SK-N-SH (cell line): ENCODE results near the gene RASGEF1C. TPM values are rescaled to one million over a fixed set of nuclear protein-coding genes. Genes with fewer than 3 reads are reported as not detected.

Experiments
- CTCF ChIA-PET: fragments of 300-600, 350-600 bp; formaldehyde crosslinking; extraction: SDS; loops from one replicate; lab custom pipeline; 2021; lab: Yijun Ruan, JAX
- POLR2A ChIA-PET: fragments of 350-600 bp; sonication (Branson Sonifier 250); formaldehyde crosslinking; extraction: SDS; loops from one replicate; lab custom pipeline; 2020; ENCODE audit warnings: antibody characterized with exemption, inconsistent platforms; lab: Yijun Ruan, JAX
- DNase-seq: peaks from one replicate; pipeline ENCODE4 v3.0.0; 2012
- H2AFZ ChIP-seq: fragments of 200-600 bp; sonication (generic); 2 replicates; pipeline ENCODE4 v1.8.1; 2016; ENCODE audit warnings: antibody characterized with exemption, mild to moderate bottlenecking, low read depth
- H3F3A ChIP-seq: fragments of 200-600 bp; sonication (generic); replicated peaks from 2 replicates; pipeline ENCODE3; 2016; ENCODE audit warnings: antibody characterized with exemption, mild to moderate bottlenecking; ENCODE audit not compliant: insufficient read depth
- H3K27ac ChIP-seq, 2 experiments: fragments of 200-500 bp in 1 of 2; fragments of 200-600 bp in 1 of 2; sonication (Bioruptor generic) in 1 of 2; sonication (generic), shearing (Covaris generic) in 1 of 2; 2 replicates each; pipeline versions ENCODE4 v1.5.1 to v1.6.1; 2014 to 2016; ENCODE audit warnings: low read depth in 2 of 2, inconsistent platforms in 1 of 2, low read length in 1 of 2, mild to moderate bottlenecking in 1 of 2, mixed read lengths in 1 of 2
- H3K27me3 ChIP-seq: fragments of 200-600 bp; sonication (generic), shearing (Covaris generic); 2 replicates; pipeline ENCODE4 v1.6.1; 2016; ENCODE audit warnings: mixed run types; ENCODE audit not compliant: insufficient read depth
- H3K36me3 ChIP-seq, 2 experiments: fragments of 200-500 bp in 1 of 2; fragments of 200-600 bp in 1 of 2; sonication (Bioruptor generic) in 1 of 2; sonication (generic) in 1 of 2; replicated peaks in 1 of 2; 2 replicates each; pipeline versions ENCODE3 to v1.5.1; 2014 to 2016; ENCODE audit warnings: low read length in 1 of 2, mild to moderate bottlenecking in 1 of 2; ENCODE audit not compliant: insufficient read depth in 2 of 2, control insufficient read depth in 1 of 2
- H3K4me1 ChIP-seq, 2 experiments: fragments of 200-500 bp in 1 of 2; fragments of 200-600 bp in 1 of 2; sonication (Bioruptor generic) in 1 of 2; sonication (generic), shearing (Covaris generic) in 1 of 2; 2 replicates each; pipeline versions ENCODE4 v1.5.1 to v1.6.1; 2014 to 2016; ENCODE audit warnings: low read depth in 1 of 2, low read length in 1 of 2, mixed run types in 1 of 2; ENCODE audit not compliant: insufficient read depth in 2 of 2, control insufficient read depth in 1 of 2
- H3K4me2 ChIP-seq: fragments of 200-600 bp; sonication (generic), shearing (Covaris generic); 2 replicates; pipeline ENCODE4 v1.6.1; 2017; ENCODE audit warnings: mixed run types
- H3K4me3 ChIP-seq, 2 experiments: fragments of 200-500 bp in 1 of 2; fragments of 200-600 bp in 1 of 2; sonication (Bioruptor generic) in 1 of 2; sonication (generic), shearing (Covaris generic) in 1 of 2; 2 replicates each; pipeline versions ENCODE4 v1.5.1 to v1.8.1; 2014 to 2016; ENCODE audit warnings: low read depth in 2 of 2, inconsistent platforms in 1 of 2, low read length in 1 of 2, mild to moderate bottlenecking in 1 of 2, mixed read lengths in 1 of 2, moderate library complexity in 1 of 2
- H3K79me2 ChIP-seq: fragments of 200-600 bp; sonication (generic); 2 replicates; pipeline ENCODE4 v1.8.1; 2017; ENCODE audit warnings: mild to moderate bottlenecking; ENCODE audit not compliant: insufficient read depth
- H3K9ac ChIP-seq: fragments of 200-600 bp; sonication (generic); 2 replicates; pipeline ENCODE4 v1.6.1; 2017; ENCODE audit warnings: mixed run types
- H3K9me2 ChIP-seq: fragments of 200-600 bp; sonication (generic); 2 replicates; pipeline ENCODE4 v1.6.1; 2017; ENCODE audit warnings: mixed run types
- H3K9me3 ChIP-seq: fragments of 200-600 bp; sonication (generic); 2 replicates; pipeline ENCODE4 v1.6.1; 2017; ENCODE audit warnings: mixed run types, mild to moderate bottlenecking, moderate library complexity
- H4K20me1 ChIP-seq: fragments of 200-600 bp; sonication (generic); 2 replicates; pipeline ENCODE4 v1.6.1; 2017; ENCODE audit warnings: mild to moderate bottlenecking, mixed run types; ENCODE audit not compliant: insufficient read depth
- ELF1 ChIP-seq: IDR thresholded peaks from 2 replicates; pipeline ENCODE4 v1.4.0; 2012
- EZH2phosphoT487 ChIP-seq: fragments of 200-600 bp; sonication (generic); IDR thresholded peaks from 2 replicates; pipeline ENCODE4 v1.6.1; 2017; ENCODE audit warnings: low read depth, mixed run types, mild to moderate bottlenecking, antibody characterized with exemption, moderate library complexity, borderline replicate concordance
- GABPA ChIP-seq: IDR thresholded peaks from 2 replicates; pipeline ENCODE4 v1.4.0; 2012; ENCODE audit warnings: low read depth, mild to moderate bottlenecking
- JUND ChIP-seq: IDR thresholded peaks from 2 replicates; pipeline ENCODE4 v1.4.0; 2012
- MEF2A ChIP-seq: IDR thresholded peaks from 2 replicates; pipeline ENCODE4 v1.4.0; 2012; ENCODE audit warnings: low read depth, borderline replicate concordance
- MXI1 ChIP-seq: IDR thresholded peaks from 2 replicates; pipeline ENCODE4 v1.6.1; 2012; ENCODE audit warnings: mild to moderate bottlenecking, low read depth, low read length, improper control_type of control experiment
- NFIC ChIP-seq: IDR thresholded peaks from 2 replicates; pipeline ENCODE4 v1.4.0; 2012; ENCODE audit warnings: borderline replicate concordance
- RAD21 ChIP-seq: IDR thresholded peaks from 2 replicates; pipeline ENCODE4 v1.6.1; 2012; ENCODE audit warnings: mild to moderate bottlenecking, low read length
- SIN3A ChIP-seq: IDR thresholded peaks from 2 replicates; pipeline ENCODE4 v1.6.1; 2012; ENCODE audit warnings: low read depth, mild to moderate bottlenecking, low read length, moderate library complexity, borderline replicate concordance
- TEAD4 ChIP-seq: IDR thresholded peaks from 2 replicates; pipeline ENCODE4 v1.4.0; 2012; ENCODE audit warnings: mild to moderate bottlenecking, borderline replicate concordance; ENCODE audit not compliant: insufficient read depth
- WGBS: methylation state at CpG from one replicate; pipeline ENCODE4 v1.1.6; 2017; ENCODE audit warnings: low lambda C conversion rate; 5-methylcytosine and 5-hydroxymethylcytosine counted together
- polyA plus RNA-seq, 3 experiments: library from polyadenylated mRNA; depleted of rRNA; stranded (reverse); fragments of >200 nt; gene quantifications; 2 replicates each; pipeline ENCODE4 v1.2.3, GENCODE V29; 2012
- TF ChIP-seq, protein P1 (sequence below): IDR thresholded peaks from 2 replicates; pipeline ENCODE4 v1.6.1; 2012; ENCODE audit warnings: mild to moderate bottlenecking, low read depth, low read length, moderate library complexity

RASGEF1C gene
- polyA plus RNA-seq, 1 of the 3 experiments (the other 2 are of a cell fraction), result not detected

DNA sequence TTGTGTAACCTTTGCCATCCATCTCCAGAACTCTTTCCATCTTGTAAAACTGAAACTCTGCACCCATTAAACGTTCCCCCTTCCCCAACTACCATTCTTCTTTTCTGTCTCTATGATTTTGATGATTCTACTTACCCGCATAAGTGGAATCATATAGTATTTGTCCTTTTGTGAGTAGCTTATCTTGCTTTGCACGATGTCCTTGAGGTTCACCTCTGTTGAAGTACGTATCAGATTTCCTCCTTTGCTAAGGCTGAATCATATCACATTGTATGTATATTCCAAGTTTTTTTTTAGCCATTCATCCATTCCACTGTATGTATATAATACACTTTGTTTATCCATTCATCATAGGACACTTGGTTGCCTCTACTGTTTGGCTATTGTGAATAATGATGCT lies 134.5 kb downstream of the RASGEF1C start (continued):
- TF ChIP-seq, protein P1, sequence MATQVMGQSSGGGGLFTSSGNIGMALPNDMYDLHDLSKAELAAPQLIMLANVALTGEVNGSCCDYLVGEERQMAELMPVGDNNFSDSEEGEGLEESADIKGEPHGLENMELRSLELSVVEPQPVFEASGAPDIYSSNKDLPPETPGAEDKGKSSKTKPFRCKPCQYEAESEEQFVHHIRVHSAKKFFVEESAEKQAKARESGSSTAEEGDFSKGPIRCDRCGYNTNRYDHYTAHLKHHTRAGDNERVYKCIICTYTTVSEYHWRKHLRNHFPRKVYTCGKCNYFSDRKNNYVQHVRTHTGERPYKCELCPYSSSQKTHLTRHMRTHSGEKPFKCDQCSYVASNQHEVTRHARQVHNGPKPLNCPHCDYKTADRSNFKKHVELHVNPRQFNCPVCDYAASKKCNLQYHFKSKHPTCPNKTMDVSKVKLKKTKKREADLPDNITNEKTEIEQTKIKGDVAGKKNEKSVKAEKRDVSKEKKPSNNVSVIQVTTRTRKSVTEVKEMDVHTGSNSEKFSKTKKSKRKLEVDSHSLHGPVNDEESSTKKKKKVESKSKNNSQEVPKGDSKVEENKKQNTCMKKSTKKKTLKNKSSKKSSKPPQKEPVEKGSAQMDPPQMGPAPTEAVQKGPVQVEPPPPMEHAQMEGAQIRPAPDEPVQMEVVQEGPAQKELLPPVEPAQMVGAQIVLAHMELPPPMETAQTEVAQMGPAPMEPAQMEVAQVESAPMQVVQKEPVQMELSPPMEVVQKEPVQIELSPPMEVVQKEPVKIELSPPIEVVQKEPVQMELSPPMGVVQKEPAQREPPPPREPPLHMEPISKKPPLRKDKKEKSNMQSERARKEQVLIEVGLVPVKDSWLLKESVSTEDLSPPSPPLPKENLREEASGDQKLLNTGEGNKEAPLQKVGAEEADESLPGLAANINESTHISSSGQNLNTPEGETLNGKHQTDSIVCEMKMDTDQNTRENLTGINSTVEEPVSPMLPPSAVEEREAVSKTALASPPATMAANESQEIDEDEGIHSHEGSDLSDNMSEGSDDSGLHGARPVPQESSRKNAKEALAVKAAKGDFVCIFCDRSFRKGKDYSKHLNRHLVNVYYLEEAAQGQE, result no peak
- TF ChIP-seq NFIC (no peak), GABPA (no peak), JUND (no peak)
- TF ChIP-seq, all 33 proteins: peak for 0

DNA sequence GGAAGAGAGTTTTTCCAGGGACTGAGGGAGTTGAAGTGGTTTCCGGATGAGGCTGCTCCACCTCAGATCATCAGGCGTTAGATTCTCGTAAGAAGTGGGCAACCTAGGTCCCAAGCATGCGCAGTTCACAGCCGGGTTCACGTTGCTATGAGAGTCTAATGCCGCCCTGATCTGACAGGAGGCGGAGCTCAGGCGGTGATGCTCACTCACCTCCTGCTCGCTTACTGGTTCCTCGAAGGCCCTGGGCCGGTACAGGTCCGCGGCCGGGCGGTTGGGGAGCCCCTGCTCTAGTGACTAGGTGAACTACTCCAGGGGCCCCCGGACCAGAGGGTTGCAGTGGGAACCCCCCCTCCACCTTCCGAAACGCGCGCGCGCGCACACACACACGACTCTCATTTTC lies 136.5 kb downstream of the RASGEF1C start:
- CTCF ChIA-PET, result interaction anchor here (1.2 kb wide), 1 partner anchor 19 kb away, joined by 4 read pairs; no protein-coding TSS in a partner anchor
- Histone ChIP-seq H2AFZ (peak overlapping the region; percentile 82), H4K20me1 (peaks cover 28% of the 10 kb centered on the region), H3K36me3 (no peaks in the 10 kb centered on the region), H3K27me3 (no peaks in the 10 kb centered on the region), H3K9me2 (no peaks in the 10 kb centered on the region), H3K9ac (no peak overlapping the region), H3F3A (no peaks in the 10 kb centered on the region), H3K4me1 (peaks cover 0 to 21% of the 10 kb centered on the region in 2 experiments; a peak in 2 of 4 replicates), H3K79me2 (peaks cover 36% of the 10 kb centered on the region), H3K4me3 (peak overlapping the region in 1 of 2 experiments; percentile 89; a peak in 1 of 4 replicates), H3K27ac (no peak overlapping the region), H3K9me3 (no peaks in the 10 kb centered on the region), H3K4me2 (0 out of 2 replicates have a peak overlapping the region, but pooled peaks have one; percentile 73)
- TF ChIP-seq, protein P1, result no peak
- no peak for TF ChIP-seq TEAD4
- TF ChIP-seq MEF2A, result no peak
- POLR2A ChIA-PET, result no interaction called here
- 95% methylated on average over 17 of the region's 25 CpGs for WGBS
- no peak for DNase-seq

DNA sequence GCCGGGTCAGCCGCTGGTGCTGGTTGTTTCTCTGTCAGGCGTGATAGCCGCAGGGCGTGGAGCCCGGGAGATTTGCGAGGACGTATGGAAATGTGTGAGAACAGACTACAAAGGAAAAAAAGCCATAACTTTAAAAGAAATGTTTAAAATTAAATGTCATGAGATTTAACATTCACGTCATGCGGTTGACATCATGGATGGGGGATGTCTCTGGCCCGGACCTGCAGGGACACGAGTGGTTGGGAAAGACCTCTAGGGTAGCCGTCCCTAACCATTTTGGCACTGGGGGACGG lies 136.8 kb downstream of the RASGEF1C start:
- peak overlapping the region; percentile 80 to 89; a peak in 2 of 4 replicates for H3K4me3 ChIP-seq
- ChIA-PET POLR2A (no interaction called here), CTCF (interaction anchor here (1.2 kb wide), 1 partner anchor 20 kb away, joined by 4 read pairs; no protein-coding TSS in a partner anchor)
- no peaks in the 10 kb centered on the region for H3K9me2 ChIP-seq
- 0 out of 2 replicates have a peak overlapping the region, but pooled peaks have one; percentile 73 for H3K4me2 ChIP-seq
- H3K79me2 ChIP-seq, result peaks cover 40% of the 10 kb centered on the region
- DNase-seq, result no peak
- no peaks in the 10 kb centered on the region for H3F3A ChIP-seq
- no peaks in the 10 kb centered on the region for H3K36me3 ChIP-seq
- H2AFZ ChIP-seq, result peak overlapping the region; percentile 82
- H3K9ac ChIP-seq, result no peak overlapping the region; the same call in 1 of the 2 replicates
- H4K20me1 ChIP-seq, result peaks cover 28% of the 10 kb centered on the region
- WGBS, result 16% methylated on average over 14 of the region's 14 CpGs
- H3K27ac ChIP-seq, result peak overlapping the region; percentile 22 to 78; a peak in 2 of 4 replicates
- TF ChIP-seq MXI1, result no peak
- no peak for TF ChIP-seq EZH2phosphoT487
- no peak for TF ChIP-seq JUND
- no peak for TF ChIP-seq RAD21
- TF ChIP-seq ELF1, result no peak
- TF ChIP-seq GABPA, result no peak
- TF ChIP-seq SIN3A, result no peak
- peaks cover 0 to 21% of the 10 kb centered on the region in 2 experiments; a peak in 2 of 4 replicates for H3K4me1 ChIP-seq
- H3K27me3 ChIP-seq, result no peaks in the 10 kb centered on the region
- no peaks in the 10 kb centered on the region for H3K9me3 ChIP-seq
